ENCODE measurements around the gene DIAPH3. TPM values are rescaled to one million over a fixed set of nuclear protein-coding genes. Genes with fewer than 3 reads are reported as not detected.

The DIAPH3 gene
- total and polyA plus RNA-seq, 2 of the 4 experiments (the other 2 are of a cell fraction) = 8.9 to 9.3 TPM

DNA sequence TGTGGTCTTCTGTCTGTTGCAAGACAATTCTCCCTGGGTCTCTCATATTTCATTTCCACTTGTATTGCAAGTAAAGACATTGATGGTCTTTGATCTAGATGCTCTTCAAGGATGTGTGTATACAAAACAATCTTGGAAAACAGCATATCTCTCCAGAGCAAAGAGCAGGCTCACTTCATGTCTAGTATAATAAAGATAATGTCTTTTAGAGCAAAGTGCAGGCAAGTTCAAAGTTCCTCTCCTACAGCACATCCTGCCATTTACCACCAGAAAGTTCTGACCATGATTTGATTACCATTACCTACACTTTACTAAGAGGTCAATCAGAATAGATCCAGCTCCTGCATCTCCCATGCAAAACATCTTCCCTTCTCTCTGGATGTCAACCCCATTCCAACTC, 162.8 kb downstream of the DIAPH3 start:
- Histone ChIP-seq H3K36me3 (ENCODE audit: control insufficient read depth, insufficient read depth, low read length) (peaks cover 2% of the 10 kb centered on the region; the same call in 1 of the 2 replicates), H4K5ac (ENCODE audit: low read depth, low read length) (no peak overlapping the region), H3K14ac (replicated peaks; ENCODE audit: low read depth, low read length) (no peak overlapping the region), H3K9me1 (ENCODE audit: insufficient read depth, low read length) (no peaks in the 10 kb centered on the region), H2AK9ac (replicated peaks; ENCODE audit: low read depth, low read length, poor library complexity) (no peak overlapping the region), H4K91ac (ENCODE audit: insufficient read depth, low read depth, low read length) (no peak overlapping the region), H4K8ac (ENCODE audit: low read depth in 2 of 2, low read length in 2 of 2) (no peak overlapping the region), H2BK5ac (ENCODE audit: low read depth, low read length, poor library complexity, severe bottlenecking) (no peak overlapping the region), H2AK5ac (ENCODE audit: low read depth, low read length) (no peak overlapping the region), H3K4me2 (ENCODE audit: low read depth, low read length) (no peak overlapping the region), H2BK15ac (ENCODE audit: low read depth, low read length) (no peak overlapping the region), H3K23ac (ENCODE audit: low read depth, low read length) (no peak overlapping the region), H3K9me3 (ENCODE audit: control insufficient read depth, insufficient read depth, low read length) (peaks cover 2% of the 10 kb centered on the region; the same call in 1 of the 2 replicates), H3K4ac (ENCODE audit: low read depth, low read length) (no peak overlapping the region), H3K27ac (ENCODE audit: insufficient read depth, low read length) (no peak overlapping the region), H3K4me1 (ENCODE audit: control insufficient read depth, insufficient read depth, low read length) (no peaks in the 10 kb centered on the region), H3K9ac (ENCODE audit: low read depth, low read length) (no peak overlapping the region), H3K27me3 (ENCODE audit: control insufficient read depth, insufficient read depth, low read length) (no peaks in the 10 kb centered on the region), H2AFZ (replicated peaks; ENCODE audit: low read length, poor library complexity) (no peak overlapping the region), H3K18ac (ENCODE audit: low read depth, low read length) (no peak overlapping the region), H3K4me3 (ENCODE audit: insufficient read depth, low read depth, low read length) (no peak overlapping the region), H4K20me1 (ENCODE audit: insufficient read depth, low read length) (no peaks in the 10 kb centered on the region), H2BK20ac (ENCODE audit: low read depth, low read length) (no peak overlapping the region), H2BK120ac (ENCODE audit: low read depth, low read length) (no peak overlapping the region), H3K56ac (ENCODE audit: extremely low read depth, insufficient read depth, low read length) (no peak overlapping the region), H3K79me1 (ENCODE audit: low read depth in 1 of 2, low read length in 2 of 2) (peaks cover 13 to 23% of the 10 kb centered on the region in 2 experiments; a peak in 3 of 4 replicates)
- dilution Hi-C loops (cut with HindIII; ENCODE audit: low sequenced_read_pairs, unreplicated experiment) = no loop called here
- TF ChIP-seq MAZ (IDR thresholded peaks at IDR 0.05; ENCODE audit: borderline replicate concordance, low read depth, low read length) (no peak), RCOR1 (IDR thresholded peaks at IDR 0.05; ENCODE audit: insufficient replicate concordance, low read length) (no peak), CHD1 (IDR thresholded peaks at IDR 0.05; ENCODE audit: low read depth, low read length) (no peak), SMC3 (IDR thresholded peaks at IDR 0.05; ENCODE audit: low read depth, low read length) (no peak), NFE2L2 (IDR thresholded peaks at IDR 0.05; ENCODE audit: low read depth, low read length) (no peak), RFX5 (IDR thresholded peaks at IDR 0.05; ENCODE audit: low read depth, low read length) (no peak), BHLHE40 (IDR thresholded peaks at IDR 0.05; ENCODE audit: low read depth, low read length) (no peak), MAFK (IDR thresholded peaks at IDR 0.05; ENCODE audit: low read depth, low read length) (no peak), MXI1 (IDR thresholded peaks at IDR 0.05; ENCODE audit: borderline replicate concordance, low read depth, low read length) (no peak), FOS (IDR thresholded peaks at IDR 0.05; ENCODE audit: low read depth, low read length) (no peak), POLR2A (IDR thresholded peaks at IDR 0.05; ENCODE audit: low read depth, low read length) (no peak)
- TF ChIP-seq, protein P1, sequence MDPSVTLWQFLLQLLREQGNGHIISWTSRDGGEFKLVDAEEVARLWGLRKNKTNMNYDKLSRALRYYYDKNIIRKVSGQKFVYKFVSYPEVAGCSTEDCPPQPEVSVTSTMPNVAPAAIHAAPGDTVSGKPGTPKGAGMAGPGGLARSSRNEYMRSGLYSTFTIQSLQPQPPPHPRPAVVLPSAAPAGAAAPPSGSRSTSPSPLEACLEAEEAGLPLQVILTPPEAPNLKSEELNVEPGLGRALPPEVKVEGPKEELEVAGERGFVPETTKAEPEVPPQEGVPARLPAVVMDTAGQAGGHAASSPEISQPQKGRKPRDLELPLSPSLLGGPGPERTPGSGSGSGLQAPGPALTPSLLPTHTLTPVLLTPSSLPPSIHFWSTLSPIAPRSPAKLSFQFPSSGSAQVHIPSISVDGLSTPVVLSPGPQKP (IDR thresholded peaks at IDR 0.05; ENCODE audit: borderline replicate concordance, low read depth, low read length) = no peak
- TF ChIP-seq, protein P2, sequence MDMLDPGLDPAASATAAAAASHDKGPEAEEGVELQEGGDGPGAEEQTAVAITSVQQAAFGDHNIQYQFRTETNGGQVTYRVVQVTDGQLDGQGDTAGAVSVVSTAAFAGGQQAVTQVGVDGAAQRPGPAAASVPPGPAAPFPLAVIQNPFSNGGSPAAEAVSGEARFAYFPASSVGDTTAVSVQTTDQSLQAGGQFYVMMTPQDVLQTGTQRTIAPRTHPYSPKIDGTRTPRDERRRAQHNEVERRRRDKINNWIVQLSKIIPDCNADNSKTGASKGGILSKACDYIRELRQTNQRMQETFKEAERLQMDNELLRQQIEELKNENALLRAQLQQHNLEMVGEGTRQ (IDR thresholded peaks at IDR 0.05; ENCODE audit: low read depth, low read length) = no peak
- TF ChIP-seq, protein P3, sequence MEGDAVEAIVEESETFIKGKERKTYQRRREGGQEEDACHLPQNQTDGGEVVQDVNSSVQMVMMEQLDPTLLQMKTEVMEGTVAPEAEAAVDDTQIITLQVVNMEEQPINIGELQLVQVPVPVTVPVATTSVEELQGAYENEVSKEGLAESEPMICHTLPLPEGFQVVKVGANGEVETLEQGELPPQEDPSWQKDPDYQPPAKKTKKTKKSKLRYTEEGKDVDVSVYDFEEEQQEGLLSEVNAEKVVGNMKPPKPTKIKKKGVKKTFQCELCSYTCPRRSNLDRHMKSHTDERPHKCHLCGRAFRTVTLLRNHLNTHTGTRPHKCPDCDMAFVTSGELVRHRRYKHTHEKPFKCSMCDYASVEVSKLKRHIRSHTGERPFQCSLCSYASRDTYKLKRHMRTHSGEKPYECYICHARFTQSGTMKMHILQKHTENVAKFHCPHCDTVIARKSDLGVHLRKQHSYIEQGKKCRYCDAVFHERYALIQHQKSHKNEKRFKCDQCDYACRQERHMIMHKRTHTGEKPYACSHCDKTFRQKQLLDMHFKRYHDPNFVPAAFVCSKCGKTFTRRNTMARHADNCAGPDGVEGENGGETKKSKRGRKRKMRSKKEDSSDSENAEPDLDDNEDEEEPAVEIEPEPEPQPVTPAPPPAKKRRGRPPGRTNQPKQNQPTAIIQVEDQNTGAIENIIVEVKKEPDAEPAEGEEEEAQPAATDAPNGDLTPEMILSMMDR (conservative IDR thresholded peaks at IDR 0.05; ENCODE audit: low read depth, low read length) = no peak
- POLR2A ChIA-PET (ENCODE audit: unreplicated experiment) = no interaction called here
- DNase-seq (no peak), ATAC-seq (ENCODE audit: low read depth) (no peak)
- CTCF ChIA-PET = no interaction called here
- in situ Hi-C loops (cut with MboI; ENCODE audit: low sequenced_read_pairs) = no loop called here
- BruUV-seq (replicated peaks) = no TSS peak
- intact Hi-C loops (cut with micrococcal nuclease) = no loop called here
